Measurements from ENCODE around the gene CNTNAP2. TPM values are rescaled to one million over a fixed set of nuclear protein-coding genes. Genes with fewer than 3 reads are reported as not detected.

CNTNAP2 gene
- total RNA-seq, 2 experiments from 2014 or later, result not detected

DNA sequence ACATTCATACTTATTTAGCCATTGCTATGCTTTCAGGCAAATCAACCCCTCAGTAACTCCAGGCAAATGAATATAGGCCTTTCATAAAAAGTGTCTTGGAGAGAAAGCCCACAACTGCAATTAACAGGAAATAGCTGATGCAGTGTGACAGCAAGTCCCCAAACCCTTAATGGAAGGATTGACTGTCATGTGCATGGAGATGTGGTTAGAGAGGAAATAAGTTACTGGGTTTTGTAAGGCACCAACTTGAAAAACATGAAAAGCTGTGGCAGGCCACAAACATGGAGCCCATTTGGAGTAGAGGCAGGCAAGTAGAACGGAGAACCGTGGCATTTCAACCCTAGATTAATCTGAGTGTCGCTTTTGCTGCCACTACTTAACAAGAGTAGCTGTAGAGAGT, 1924.6 kb downstream of the CNTNAP2 start:
- ATAC-seq (ENCODE audit: poor library complexity), result no peak
- Mint-ChIP-seq H3K36me3 (ENCODE audit: low read depth) (no peaks in the 10 kb centered on the region), H3K27me3 (no peaks in the 10 kb centered on the region), H3K4me1 (ENCODE audit: low read depth) (no peaks in the 10 kb centered on the region), H3K9me3 (no peaks in the 10 kb centered on the region), H3K4me3 (no peak overlapping the region), H3K27ac (no peak overlapping the region)
- Histone ChIP-seq H3K27ac (ENCODE audit: low read depth in 1 of 2, low read length in 2 of 2) (no peak overlapping the region), H3K9me3 (ENCODE audit: control insufficient read depth in 1 of 2, insufficient read depth in 1 of 2, low read length in 2 of 2) (peaks cover 0 to 8% of the 10 kb centered on the region in 2 experiments), H3K4me3 (ENCODE audit: low read length) (no peak overlapping the region), H3K36me3 (ENCODE audit: insufficient read depth, low read length) (no peaks in the 10 kb centered on the region), H3K4me1 (ENCODE audit: insufficient read depth, low read length) (no peaks in the 10 kb centered on the region), H3K27me3 (ENCODE audit: control insufficient read depth in 1 of 2, insufficient read depth in 2 of 2, low read length in 2 of 2) (no peaks in the 10 kb centered on the region)
- TF ChIP-seq, protein P1, sequence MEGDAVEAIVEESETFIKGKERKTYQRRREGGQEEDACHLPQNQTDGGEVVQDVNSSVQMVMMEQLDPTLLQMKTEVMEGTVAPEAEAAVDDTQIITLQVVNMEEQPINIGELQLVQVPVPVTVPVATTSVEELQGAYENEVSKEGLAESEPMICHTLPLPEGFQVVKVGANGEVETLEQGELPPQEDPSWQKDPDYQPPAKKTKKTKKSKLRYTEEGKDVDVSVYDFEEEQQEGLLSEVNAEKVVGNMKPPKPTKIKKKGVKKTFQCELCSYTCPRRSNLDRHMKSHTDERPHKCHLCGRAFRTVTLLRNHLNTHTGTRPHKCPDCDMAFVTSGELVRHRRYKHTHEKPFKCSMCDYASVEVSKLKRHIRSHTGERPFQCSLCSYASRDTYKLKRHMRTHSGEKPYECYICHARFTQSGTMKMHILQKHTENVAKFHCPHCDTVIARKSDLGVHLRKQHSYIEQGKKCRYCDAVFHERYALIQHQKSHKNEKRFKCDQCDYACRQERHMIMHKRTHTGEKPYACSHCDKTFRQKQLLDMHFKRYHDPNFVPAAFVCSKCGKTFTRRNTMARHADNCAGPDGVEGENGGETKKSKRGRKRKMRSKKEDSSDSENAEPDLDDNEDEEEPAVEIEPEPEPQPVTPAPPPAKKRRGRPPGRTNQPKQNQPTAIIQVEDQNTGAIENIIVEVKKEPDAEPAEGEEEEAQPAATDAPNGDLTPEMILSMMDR (IDR thresholded peaks at IDR 0.05), result no peak
- ChIA-PET CTCF (no interaction called here), POLR2A (no interaction called here)
- DNase-seq, result no peak
- intact Hi-C loops (cut with DNase I, micrococcal nuclease), result no loop called here

DNA sequence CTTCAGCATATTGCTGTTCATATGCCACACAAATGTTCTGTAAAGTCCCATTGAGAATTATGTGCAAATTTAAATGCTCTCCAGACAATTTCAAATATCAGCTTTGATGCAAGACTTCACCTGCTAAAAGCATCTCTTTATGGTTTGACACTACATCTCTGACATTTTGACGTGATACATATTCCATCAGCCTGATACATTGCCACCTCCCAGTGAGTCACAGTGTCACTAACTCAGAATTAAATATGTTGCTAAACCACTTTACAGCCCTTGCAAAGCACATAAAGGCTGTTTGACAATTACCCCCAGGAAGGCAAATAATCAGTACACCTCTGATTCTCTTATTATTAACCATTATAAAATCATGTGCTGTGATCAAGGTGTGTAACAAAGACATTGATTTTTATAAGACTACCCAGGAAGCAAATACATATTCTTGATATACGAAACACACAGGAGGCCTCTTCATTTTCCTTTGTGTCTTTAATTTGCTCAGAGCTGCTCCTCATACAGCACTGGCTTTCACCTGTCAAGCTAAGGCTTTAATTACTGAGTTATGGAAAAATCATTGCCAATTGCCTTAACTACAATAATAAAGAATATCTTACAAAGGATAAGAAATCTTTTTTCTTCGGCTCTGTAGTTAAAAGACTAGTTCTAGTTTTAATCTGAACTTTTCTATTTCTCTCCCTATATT, 1926.5 kb downstream of the CNTNAP2 start:
- Mint-ChIP-seq H3K9me3 (no peaks in the 10 kb centered on the region), H3K27ac (no peak overlapping the region), H3K4me3 (no peak overlapping the region), H3K36me3 (ENCODE audit: low read depth) (no peaks in the 10 kb centered on the region), H3K4me1 (ENCODE audit: low read depth) (no peaks in the 10 kb centered on the region), H3K27me3 (no peaks in the 10 kb centered on the region)
- Histone ChIP-seq H3K9me3 (ENCODE audit: control insufficient read depth in 1 of 2, insufficient read depth in 1 of 2, low read length in 2 of 2) (peaks cover 0 to 8% of the 10 kb centered on the region in 2 experiments), H3K36me3 (ENCODE audit: insufficient read depth, low read length) (no peaks in the 10 kb centered on the region), H3K27ac (ENCODE audit: low read depth in 1 of 2, low read length in 2 of 2) (no peak overlapping the region), H3K27me3 (ENCODE audit: control insufficient read depth in 1 of 2, insufficient read depth in 2 of 2, low read length in 2 of 2) (no peaks in the 10 kb centered on the region), H3K4me3 (ENCODE audit: low read length) (no peak overlapping the region), H3K4me1 (ENCODE audit: insufficient read depth, low read length) (no peaks in the 10 kb centered on the region)
- POLR2A ChIA-PET, result no interaction called here
- no peak for DNase-seq
- TF ChIP-seq, protein P1 (IDR thresholded peaks at IDR 0.05), result no peak
- CTCF ChIA-PET, result interaction anchor here (1.2 kb wide), 1 partner anchor 17 kb away, joined by 3 read pairs; no protein-coding TSS in a partner anchor
- no peak for ATAC-seq (ENCODE audit: poor library complexity)
- intact Hi-C loops (cut with DNase I, micrococcal nuclease), result no loop called here

DNA sequence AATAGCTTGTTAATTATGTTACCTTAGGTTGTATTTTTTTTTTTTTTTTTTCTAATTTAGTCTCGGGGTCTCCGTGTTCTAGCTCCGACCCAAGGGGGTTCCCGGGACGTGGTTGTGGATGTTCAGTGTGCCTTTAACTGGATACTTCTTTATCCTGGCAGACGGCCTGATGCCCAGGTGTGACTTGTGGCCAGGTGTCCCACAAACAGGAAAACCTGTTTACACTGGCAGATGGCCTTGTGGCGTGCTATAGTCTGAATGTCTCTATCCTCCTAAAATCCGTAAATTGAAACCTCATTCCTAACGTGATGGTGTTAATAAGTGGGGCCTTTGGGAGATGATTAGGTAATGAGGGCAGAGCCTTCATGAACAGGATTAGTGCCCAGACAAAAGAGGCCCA, 1927.6 kb downstream of the CNTNAP2 start:
- no peak for ATAC-seq (ENCODE audit: poor library complexity)
- intact Hi-C loops (cut with DNase I, micrococcal nuclease), result no loop called here

More for the DNA sequence above, 1927.6 kb downstream of the CNTNAP2 start:
- ChIA-PET CTCF (interaction anchor here (1.2 kb wide), 1 partner anchor 16 kb away, joined by 3 read pairs; no protein-coding TSS in a partner anchor), POLR2A (no interaction called here)
- Histone ChIP-seq H3K27me3 (ENCODE audit: control insufficient read depth in 1 of 2, insufficient read depth in 2 of 2, low read length in 2 of 2) (no peaks in the 10 kb centered on the region), H3K9me3 (ENCODE audit: control insufficient read depth in 1 of 2, insufficient read depth in 1 of 2, low read length in 2 of 2) (peaks cover 0 to 8% of the 10 kb centered on the region in 2 experiments), H3K27ac (ENCODE audit: low read depth in 1 of 2, low read length in 2 of 2) (no peak overlapping the region), H3K4me3 (ENCODE audit: low read length) (no peak overlapping the region), H3K36me3 (ENCODE audit: insufficient read depth, low read length) (no peaks in the 10 kb centered on the region), H3K4me1 (ENCODE audit: insufficient read depth, low read length) (no peaks in the 10 kb centered on the region)
- no peak overlapping the region for H3K4me3 Mint-ChIP-seq
- TF ChIP-seq, protein P1 (IDR thresholded peaks at IDR 0.05), result no peak
- no peak overlapping the region for H3K27ac Mint-ChIP-seq
- no peaks in the 10 kb centered on the region for H3K4me1 Mint-ChIP-seq (ENCODE audit: low read depth)
- H3K27me3 Mint-ChIP-seq, result no peaks in the 10 kb centered on the region
- H3K36me3 Mint-ChIP-seq (ENCODE audit: low read depth), result no peaks in the 10 kb centered on the region
- DNase-seq, result no peak
- no peaks in the 10 kb centered on the region for H3K9me3 Mint-ChIP-seq

Measured in CD4-positive, alpha-beta T cell (primary cell).